GM21423 (cell line): ENCODE data around the gene RFTN1.
"Not testable (repeated sequence)": the region's sequence is repeated elsewhere in the genome, so short reads cannot be mapped to it uniquely, and the experiment has no call there.

Experiments used
- ATAC-seq: cut with Tn5 transposase; IDR thresholded peaks from one replicate; pipeline ENCODE4 v1.9.1; 2021; ENCODE audit warnings: mild to moderate bottlenecking, moderate library complexity; ENCODE audit not compliant: unreplicated experiment

Gene RFTN1

GRCh38 chr3:16316847-16317560 is 196.5 kb downstream of the RFTN1 start:
- ATAC-seq, result no peak

GRCh38 chr3:16316396-16316795 is 197.1 kb downstream of the RFTN1 start:
- ATAC-seq, result no peak

- no peak for ATAC-seq
Measured at GRCh38 chr3:16315623-16316022, 197.9 kb downstream of the RFTN1 start.

- ATAC-seq, result no peak
Measured at GRCh38 chr3:16313886-16314645, 199.4 kb downstream of the RFTN1 start.

GRCh38 chr3:16311960-16312451 is 201.5 kb downstream of the RFTN1 start:
- peak; percentile 73 for ATAC-seq

- not testable (repeated sequence) for ATAC-seq
Measured at GRCh38 chr3:16310486-16310885, 203.0 kb downstream of the RFTN1 start.

- peak; percentile 82 for ATAC-seq
Measured at GRCh38 chr3:16309558-16309957, 203.9 kb downstream of the RFTN1 start.

GRCh38 chr3:16308727-16309126 is 204.8 kb downstream of the RFTN1 start:
- no peak for ATAC-seq

GRCh38 chr3:16307832-16308531 is 205.5 kb downstream of the RFTN1 start:
- ATAC-seq, result no peak

GRCh38 chr3:16305111-16305541 is 208.4 kb downstream of the RFTN1 start:
- no peak for ATAC-seq

GRCh38 chr3:16304061-16305010 is 209.2 kb downstream of the RFTN1 start:
- ATAC-seq, result no peak

- no peak for ATAC-seq
Measured at GRCh38 chr3:16303037-16303575, 210.4 kb downstream of the RFTN1 start.

GRCh38 chr3:16302082-16302631 is 211.3 kb downstream of the RFTN1 start:
- no peak for ATAC-seq

- no peak for ATAC-seq
Measured at GRCh38 chr3:16301507-16301906, 212.0 kb downstream of the RFTN1 start.

- peak; percentile 81 for ATAC-seq
Measured at GRCh38 chr3:16300881-16301359, 212.6 kb downstream of the RFTN1 start.

- peak; percentile 55 for ATAC-seq
Measured at GRCh38 chr3:16300307-16300706, 213.2 kb downstream of the RFTN1 start.

- ATAC-seq, result no peak
Measured at GRCh38 chr3:16299746-16300145, 213.8 kb downstream of the RFTN1 start.

- ATAC-seq, result no peak
Measured at GRCh38 chr3:16298891-16299290, 214.6 kb downstream of the RFTN1 start.

- ATAC-seq, result no peak
Measured at GRCh38 chr3:16297997-16298885, 215.3 kb downstream of the RFTN1 start.
